IMR-90 (cell line): ENCODE measurements around the gene PLXNA4. TPM values are rescaled to one million over a fixed set of nuclear protein-coding genes. Genes with fewer than 3 reads are reported as not detected.

ENCODE experiments used
- ATAC-seq: fragments of 200-7000 bp; cut with Tn5 transposase; 2 replicates; pipeline ENCODE4 v1.9.1; 2020; ENCODE audit warnings: low read depth, mild to moderate bottlenecking, moderate library complexity
- BruUV-seq: library from RNA; stranded (reverse); fragments of 400-500 nt; replicated peaks from 2 replicates; lab custom pipeline; 2021; lab: Mats Ljungman, UMichigan
- CTCF ChIA-PET: fragments of 300-600 bp; formaldehyde crosslinking; extraction: SDS; loops from one replicate; lab custom pipeline; 2021; ENCODE audit warnings: antibody characterized with exemption; lab: Yijun Ruan, JAX
- POLR2A ChIA-PET: fragments of 300-600 bp; sonication (Branson Sonifier 250); formaldehyde crosslinking; loops from one replicate; lab custom pipeline; 2022; ENCODE audit warnings: antibody characterized with exemption; ENCODE audit not compliant: unreplicated experiment; lab: Charles Lee
- DNase-seq: peaks from one replicate; pipeline ENCODE4 v3.0.0; 2013
- H2AFZ ChIP-seq: replicated peaks from 2 replicates; pipeline ENCODE3; 2013; ENCODE audit warnings: low read length, mild to moderate bottlenecking; ENCODE audit not compliant: poor library complexity
- H2AK5ac ChIP-seq: 2 replicates; pipeline ENCODE4 v1.6.1; 2013; ENCODE audit warnings: low read depth, low read length, inconsistent platforms
- H2AK9ac ChIP-seq: replicated peaks from 2 replicates; pipeline ENCODE3; 2013; ENCODE audit warnings: mild to moderate bottlenecking, low read depth, low read length, moderate library complexity; ENCODE audit not compliant: poor library complexity
- H2BK120ac ChIP-seq: 2 replicates; pipeline ENCODE4 v1.6.1; 2013; ENCODE audit warnings: low read depth, low read length, inconsistent platforms
- H2BK15ac ChIP-seq: 3 replicates; pipeline ENCODE4 v1.6.1; 2013; ENCODE audit warnings: low read depth, low read length, inconsistent platforms
- H2BK20ac ChIP-seq: 2 replicates; pipeline ENCODE4 v1.6.1; 2013; ENCODE audit warnings: low read depth, mild to moderate bottlenecking, inconsistent platforms, low read length, moderate library complexity
- H2BK5ac ChIP-seq: 2 replicates; pipeline ENCODE4 v1.6.1; 2013; ENCODE audit warnings: mild to moderate bottlenecking, low read depth, low read length, inconsistent platforms; ENCODE audit not compliant: poor library complexity, severe bottlenecking
- H3K14ac ChIP-seq: replicated peaks from 2 replicates; pipeline ENCODE4 v1.6.1; 2013; ENCODE audit warnings: low read depth, low read length, inconsistent platforms
- H3K18ac ChIP-seq: 2 replicates; pipeline ENCODE4 v1.6.1; 2013; ENCODE audit warnings: low read depth, low read length, control low read depth
- H3K23ac ChIP-seq: 2 replicates; pipeline ENCODE4 v1.6.1; 2013; ENCODE audit warnings: low read depth, low read length, inconsistent platforms
- H3K27ac ChIP-seq: 2 replicates; pipeline ENCODE4 v1.5.1; 2013; ENCODE audit warnings: mild to moderate bottlenecking, control low read depth, low read length; ENCODE audit not compliant: insufficient read depth
- H3K27me3 ChIP-seq: 2 replicates; pipeline ENCODE4 v1.6.1; 2013; ENCODE audit warnings: low read length; ENCODE audit not compliant: control insufficient read depth, insufficient read depth
- H3K36me3 ChIP-seq: 2 replicates; pipeline ENCODE4 v1.6.1; 2013; ENCODE audit warnings: low read length, mixed read lengths; ENCODE audit not compliant: control insufficient read depth, insufficient read depth
- H3K4ac ChIP-seq: 2 replicates; pipeline ENCODE4 v1.6.1; 2013; ENCODE audit warnings: low read depth, low read length, inconsistent platforms
- H3K4me1 ChIP-seq: 2 replicates; pipeline ENCODE4 v1.6.1; 2013; ENCODE audit warnings: low read length, mixed read lengths; ENCODE audit not compliant: control insufficient read depth, insufficient read depth
- H3K4me2 ChIP-seq: 2 replicates; pipeline ENCODE4 v1.6.1; 2013; ENCODE audit warnings: low read depth, mild to moderate bottlenecking, control low read depth, low read length, moderate library complexity
- H3K4me3 ChIP-seq: 2 replicates; pipeline ENCODE4 v1.5.1; 2013; ENCODE audit warnings: low read depth, mild to moderate bottlenecking, control low read depth, low read length, moderate library complexity; ENCODE audit not compliant: insufficient read depth
- H3K56ac ChIP-seq: 2 replicates; pipeline ENCODE4 v1.6.1; 2013; ENCODE audit warnings: low read length, inconsistent platforms; ENCODE audit not compliant: insufficient read depth; ENCODE audit errors: extremely low read depth
- H3K79me1 ChIP-seq, 2 experiments: 2 replicates each; pipeline ENCODE4 v1.6.1; 2013; ENCODE audit warnings: low read length in 2 of 2, inconsistent platforms in 1 of 2, low read depth in 1 of 2
- H3K9ac ChIP-seq: 2 replicates; pipeline ENCODE4 v1.6.1; 2013; ENCODE audit warnings: low read depth, low read length, control low read depth
- H3K9me1 ChIP-seq: 2 replicates; pipeline ENCODE4 v1.6.1; 2013; ENCODE audit warnings: low read length, inconsistent platforms; ENCODE audit not compliant: insufficient read depth
- H3K9me3 ChIP-seq: 2 replicates; pipeline ENCODE4 v1.6.1; 2013; ENCODE audit warnings: low read length; ENCODE audit not compliant: control insufficient read depth, insufficient read depth
- H4K20me1 ChIP-seq: 2 replicates; pipeline ENCODE4 v1.6.1; 2013; ENCODE audit warnings: low read length, inconsistent platforms; ENCODE audit not compliant: insufficient read depth
- H4K5ac ChIP-seq: 2 replicates; pipeline ENCODE4 v1.6.1; 2013; ENCODE audit warnings: mild to moderate bottlenecking, low read depth, low read length, control low read depth
- H4K8ac ChIP-seq, 2 experiments: 2 replicates each; pipeline ENCODE4 v1.6.1; 2013; ENCODE audit warnings: low read depth in 2 of 2, low read length in 2 of 2, control low read depth in 1 of 2, inconsistent platforms in 1 of 2
- H4K91ac ChIP-seq: 2 replicates; pipeline ENCODE4 v1.6.1; 2013; ENCODE audit warnings: low read depth, low read length, inconsistent platforms; ENCODE audit not compliant: insufficient read depth
- BHLHE40 ChIP-seq: fragments of 150-350 bp; IDR thresholded peaks from 2 replicates; pipeline ENCODE4 v1.6.1; 2016; ENCODE audit warnings: mild to moderate bottlenecking, low read depth, low read length
- CEBPB ChIP-seq: IDR thresholded peaks from 2 replicates; pipeline ENCODE4 v1.6.1; 2012; ENCODE audit warnings: low read depth, low read length, improper control_type of control experiment
- CHD1 ChIP-seq: IDR thresholded peaks from 2 replicates; pipeline ENCODE4 v1.6.1; 2012; ENCODE audit warnings: low read depth, low read length, improper control_type of control experiment
- ELK1 ChIP-seq: fragments of 150-350 bp; IDR thresholded peaks from 2 replicates; pipeline ENCODE4 v1.6.1; 2016; ENCODE audit warnings: low read depth, mild to moderate bottlenecking, low read length, moderate library complexity, borderline replicate concordance
- FOS ChIP-seq: fragments of 150-350 bp; IDR thresholded peaks from 2 replicates; pipeline ENCODE4 v1.6.1; 2016; ENCODE audit warnings: low read depth, low read length
- MAFK ChIP-seq: IDR thresholded peaks from 2 replicates; pipeline ENCODE4 v1.6.1; 2012; ENCODE audit warnings: low read depth, low read length, improper control_type of control experiment
- MAZ ChIP-seq: IDR thresholded peaks from 2 replicates; pipeline ENCODE4 v1.6.1; 2012; ENCODE audit warnings: low read depth, mild to moderate bottlenecking, low read length, improper control_type of control experiment, moderate library complexity, borderline replicate concordance
- MXI1 ChIP-seq: IDR thresholded peaks from 2 replicates; pipeline ENCODE4 v1.6.1; 2012; ENCODE audit warnings: low read depth, mild to moderate bottlenecking, low read length, moderate library complexity, borderline replicate concordance
- NFE2L2 ChIP-seq: fragments of 150-350 bp; IDR thresholded peaks from 2 replicates; pipeline ENCODE4 v1.6.1; 2016; ENCODE audit warnings: low read depth, mild to moderate bottlenecking, low read length
- POLR2A ChIP-seq: IDR thresholded peaks from 2 replicates; pipeline ENCODE4 v1.6.1; 2012; ENCODE audit warnings: mild to moderate bottlenecking, low read depth, low read length
- RAD21 ChIP-seq: IDR thresholded peaks from 2 replicates; pipeline ENCODE4 v1.6.1; 2012; ENCODE audit warnings: low read length, improper control_type of control experiment
- RCOR1 ChIP-seq: IDR thresholded peaks from 2 replicates; pipeline ENCODE4 v1.6.1; 2012; ENCODE audit warnings: mild to moderate bottlenecking, low read length, improper control_type of control experiment; ENCODE audit not compliant: insufficient replicate concordance
- RFX5 ChIP-seq: IDR thresholded peaks from 2 replicates; pipeline ENCODE4 v1.8.0; 2012; ENCODE audit warnings: low read depth, mild to moderate bottlenecking, low read length, moderate library complexity
- SMC3 ChIP-seq: fragments of 150-350 bp; IDR thresholded peaks from 2 replicates; pipeline ENCODE4 v1.6.1; 2016; ENCODE audit warnings: low read depth, mild to moderate bottlenecking, antibody characterized with exemption, low read length, moderate library complexity
- WGBS, 2 experiments: methylation state at CpG; one replicate each; pipeline versions ENCODE4 v1.1.5 to v1.1.7; 2013; ENCODE audit warnings: missing lambda C conversion rate in 2 of 2; ENCODE audit not compliant: insufficient read length in 1 of 2; ENCODE audit errors: extremely low coverage in 2 of 2; 5-methylcytosine and 5-hydroxymethylcytosine counted together
- dilution Hi-C: fragments of 300-500 bp; cut with HindIII; formaldehyde crosslinking; loops from one replicate; pipeline ENCODE4 v1.14.3; 2018; ENCODE audit warnings: low sequenced_read_pairs; ENCODE audit not compliant: unreplicated experiment
- in situ Hi-C: fragments of 300-500 bp; cut with MboI; formaldehyde crosslinking; loops from 3 replicates; pipeline ENCODE4 v1.14.3; 2019; ENCODE audit warnings: low sequenced_read_pairs, inconsistent platforms, mixed read lengths
- intact Hi-C: fragments of 100-400 bp; cut with micrococcal nuclease; formaldehyde crosslinking; loops from 2 replicates; pipeline ENCODE4 v1.10.0; 2022
- polyA plus RNA-seq, 3 experiments: library from polyadenylated mRNA; depleted of rRNA; stranded (reverse); fragments of >200 nt; gene quantifications; 2 replicates each; pipeline ENCODE4 v1.2.3, GENCODE V29; 2012; ENCODE audit warnings: low replicate concordance in 1 of 3
- total RNA-seq: library from RNA; depleted of rRNA; stranded (reverse); fragments of >200 nt; gene quantifications from 2 replicates; pipeline ENCODE4 v1.2.3, GENCODE V29; 2012
- TF ChIP-seq, protein P1 (sequence below): fragments of 150-350 bp; IDR thresholded peaks from 2 replicates; pipeline ENCODE4 v1.6.1; 2017; ENCODE audit warnings: mild to moderate bottlenecking, antibody characterized with exemption, low read length, low read depth

PLXNA4 gene
- total and polyA plus RNA-seq, 2 of the 4 experiments (the other 2 are of a cell fraction) = under 0.01 TPM

GRCh38 chr7:132095111-132095765, 481.0 kb downstream of the PLXNA4 start:
- Histone ChIP-seq H3K56ac (no peak overlapping the region), H2BK15ac (no peak overlapping the region), H3K4me2 (no peak overlapping the region), H3K27me3 (peaks cover 14% of the 10 kb centered on the region), H3K36me3 (no peaks in the 10 kb centered on the region), H3K9me3 (no peaks in the 10 kb centered on the region), H2BK120ac (no peak overlapping the region), H3K9ac (no peak overlapping the region), H4K8ac (no peak overlapping the region), H3K4me3 (no peak overlapping the region), H3K14ac (no peak overlapping the region), H4K91ac (no peak overlapping the region), H2AK5ac (no peak overlapping the region), H2BK20ac (no peak overlapping the region), H3K27ac (no peak overlapping the region), H3K18ac (no peak overlapping the region), H4K20me1 (no peaks in the 10 kb centered on the region), H3K23ac (no peak overlapping the region), H2AK9ac (no peak overlapping the region), H3K9me1 (no peaks in the 10 kb centered on the region), H3K4ac (no peak overlapping the region), H4K5ac (no peak overlapping the region), H3K4me1 (no peaks in the 10 kb centered on the region), H3K79me1 (no peaks in the 10 kb centered on the region), H2AFZ (no peak overlapping the region), H2BK5ac (no peak overlapping the region)
- WGBS, 2 experiments = 36% methylated on average over 3 of the region's 5 CpGs; no CpG with 5 or more reads in 1 of the 2 experiments
- no TSS peak for BruUV-seq
- no peak for DNase-seq
- intact Hi-C loops = no loop called here
- ATAC-seq = no peak
- in situ Hi-C loops = no loop called here
- dilution Hi-C loops = no loop called here
- POLR2A ChIA-PET = no interaction called here
- CTCF ChIA-PET = no interaction called here
- TF ChIP-seq RFX5 (no peak), BHLHE40 (no peak), RAD21 (no peak), RCOR1 (no peak), NFE2L2 (no peak), CHD1 (no peak), MXI1 (no peak), SMC3 (no peak), MAFK (no peak), ELK1 (no peak), MAZ (no peak), POLR2A (no peak), CEBPB (no peak), FOS (no peak)
- TF ChIP-seq, protein P1, sequence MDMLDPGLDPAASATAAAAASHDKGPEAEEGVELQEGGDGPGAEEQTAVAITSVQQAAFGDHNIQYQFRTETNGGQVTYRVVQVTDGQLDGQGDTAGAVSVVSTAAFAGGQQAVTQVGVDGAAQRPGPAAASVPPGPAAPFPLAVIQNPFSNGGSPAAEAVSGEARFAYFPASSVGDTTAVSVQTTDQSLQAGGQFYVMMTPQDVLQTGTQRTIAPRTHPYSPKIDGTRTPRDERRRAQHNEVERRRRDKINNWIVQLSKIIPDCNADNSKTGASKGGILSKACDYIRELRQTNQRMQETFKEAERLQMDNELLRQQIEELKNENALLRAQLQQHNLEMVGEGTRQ = no peak
